GM12878 (cell line): ENCODE data around the gene PLSCR4. TPM values are rescaled to one million over a fixed set of nuclear protein-coding genes. Genes with fewer than 3 reads are reported as not detected.
A peak's percentile ranks its signal among the peaks of the same experiment; 100 is the strongest.

Experiments used
- ATAC-seq: fragments of 200-7000 bp; cut with Tn5 transposase; 3 replicates; pipeline ENCODE4 v1.9.1; 2020; ENCODE audit warnings: mild to moderate bottlenecking, moderate library complexity
- BruUV-seq: library from RNA; stranded (reverse); fragments of 400-500 nt; replicated peaks from 2 replicates; lab custom pipeline; 2021; lab: Mats Ljungman, UMichigan
- CTCF ChIA-PET: fragments of 300-600 bp; sonication (Branson Sonifier 250); formaldehyde crosslinking; extraction: SDS; loops from one replicate; lab custom pipeline; 2021; ENCODE audit warnings: inconsistent platforms; lab: Yijun Ruan, JAX
- POLR2A ChIA-PET: fragments of 350-600 bp; formaldehyde crosslinking; extraction: SDS; loops from one replicate; lab custom pipeline; 2021; ENCODE audit warnings: inconsistent platforms; lab: Charles Lee
- RAD21 ChIA-PET: fragments of 300-600 bp; sonication (Branson Sonifier 250); formaldehyde crosslinking; loops from one replicate; lab custom pipeline; 2023; ENCODE audit warnings: antibody characterized with exemption; ENCODE audit not compliant: unreplicated experiment; lab: Charles Lee
- SMC1A ChIA-PET: fragments of 300-600 bp; sonication (Branson Sonifier 250); formaldehyde crosslinking; loops from one replicate; lab custom pipeline; 2023; ENCODE audit not compliant: unreplicated experiment, uncharacterized antibody; lab: Charles Lee
- DNase-seq: peaks from one replicate; pipeline ENCODE4 v3.0.0-alpha.2; 2011; ENCODE audit warnings: low read depth, low spot score
- FAIRE-seq: peaks from 3 replicates; lab custom pipeline; 2011; peaks lifted over from hg19 to GRCh38; lab: Jason Lieb, UNC
- H2AFZ ChIP-seq: 2 replicates; pipeline ENCODE4 v1.6.0; 2011; ENCODE audit warnings: low read depth, low read length, control low read depth; ENCODE audit not compliant: control insufficient read depth
- H3K27ac ChIP-seq: 2 replicates; pipeline ENCODE4 v1.5.1; 2011; ENCODE audit warnings: control low read depth; ENCODE audit not compliant: control insufficient read depth, insufficient read depth
- H3K27me3 ChIP-seq, 2 experiments: replicated peaks in 1 of 2; 2 replicates each; pipeline versions ENCODE4 v1.6.0 to v1.6.1; 2011; ENCODE audit warnings: low read length in 1 of 2; ENCODE audit not compliant: control insufficient read depth in 2 of 2, insufficient read depth in 2 of 2
- H3K36me3 ChIP-seq, 2 experiments: 2 replicates each; pipeline ENCODE4 v1.5.1; 2011; ENCODE audit warnings: low read length in 1 of 2; ENCODE audit not compliant: control insufficient read depth in 2 of 2, insufficient read depth in 2 of 2
- H3K4me1 ChIP-seq: 2 replicates; pipeline ENCODE4 v1.6.1; 2011; ENCODE audit warnings: mild to moderate bottlenecking, low read length, moderate library complexity, mixed read lengths; ENCODE audit not compliant: control insufficient read depth, insufficient read depth
- H3K4me2 ChIP-seq: 2 replicates; pipeline ENCODE4 v1.6.0; 2011; ENCODE audit warnings: control low read depth; ENCODE audit not compliant: control insufficient read depth, insufficient read depth
- H3K4me3 ChIP-seq: fragments of 200-600 bp; sonication (generic); 2 replicates; pipeline ENCODE4 v1.5.1; 2016
- H3K79me2 ChIP-seq: 2 replicates; pipeline ENCODE4 v1.6.0; 2011; ENCODE audit warnings: low read length; ENCODE audit not compliant: control insufficient read depth, insufficient read depth
- H3K9ac ChIP-seq: 2 replicates; pipeline ENCODE4 v1.8.0; 2011; ENCODE audit warnings: low read length, control low read depth, mixed read lengths; ENCODE audit not compliant: control insufficient read depth, insufficient read depth
- H3K9me3 ChIP-seq: replicated peaks from 3 replicates; pipeline ENCODE4 v1.5.1; 2011; ENCODE audit warnings: mild to moderate bottlenecking, low read length; ENCODE audit not compliant: control insufficient read depth, insufficient read depth
- H4K20me1 ChIP-seq: 2 replicates; pipeline ENCODE4 v1.6.0; 2011; ENCODE audit not compliant: control insufficient read depth, insufficient read depth
- CHD4 ChIP-seq: fragments of 200-600 bp; sonication (generic); IDR thresholded peaks from 2 replicates; pipeline ENCODE4 v1.6.1; 2016; ENCODE audit warnings: mild to moderate bottlenecking
- CTCF ChIP-seq, 3 experiments: IDR thresholded peaks in 2 of 3; conservative IDR thresholded peaks in 1 of 3; 2 replicates each; pipeline ENCODE4 v1.5.1; 2011; ENCODE audit warnings: low read depth in 3 of 3, low read length in 3 of 3, mild to moderate bottlenecking in 3 of 3, control low read depth in 2 of 3, moderate library complexity in 2 of 3, inconsistent platforms in 1 of 3, mixed read lengths in 1 of 3; ENCODE audit not compliant: control insufficient read depth in 2 of 3, insufficient read depth in 1 of 3; ENCODE audit errors: extremely low read depth in 1 of 3
- JUNB ChIP-seq: IDR thresholded peaks from 2 replicates; pipeline ENCODE4 v1.6.1; 2016; ENCODE audit warnings: antibody characterized with exemption, mild to moderate bottlenecking
- LARP7 ChIP-seq: fragments of 450-650 bp; IDR thresholded peaks from 2 replicates; pipeline ENCODE4 v1.6.1; 2017; ENCODE audit warnings: mild to moderate bottlenecking
- POU2F2 ChIP-seq: IDR thresholded peaks from 3 replicates; pipeline ENCODE4 v1.6.1; 2011; ENCODE audit warnings: low read depth, mild to moderate bottlenecking, low read length, borderline replicate concordance
- RAD21 ChIP-seq: IDR thresholded peaks from 2 replicates; pipeline ENCODE4 v1.6.1; 2011; ENCODE audit warnings: mild to moderate bottlenecking, low read depth, low read length, moderate library complexity; ENCODE audit not compliant: insufficient read depth
- SMC3 ChIP-seq: IDR thresholded peaks from 2 replicates; pipeline ENCODE4 v1.6.1; 2011; ENCODE audit warnings: low read length, improper control_type of control experiment, borderline replicate concordance
- WGBS: methylation state at CpG from one replicate; pipeline ENCODE4 v1.1.6; 2016; ENCODE audit warnings: low lambda C conversion rate; ENCODE audit not compliant: insufficient replicate concordance, insufficient coverage; ENCODE audit errors: missing lambda C conversion rate; 5-methylcytosine and 5-hydroxymethylcytosine counted together
- in situ Hi-C: fragments of 300-500 bp; cut with MboI; formaldehyde crosslinking; loops from 9 replicates; pipeline ENCODE4 v1.14.3; 2018; ENCODE audit warnings: mixed read lengths
- intact Hi-C: fragments of 100-400 bp; cut with micrococcal nuclease; formaldehyde crosslinking; loops from one replicate; pipeline ENCODE4 v1.14.2; 2022; ENCODE audit not compliant: unreplicated experiment
- polyA plus RNA-seq, 11 experiments: library from polyadenylated mRNA; depleted of rRNA in 4 of 11; unstranded in 6 of 11; stranded (reverse) in 5 of 11; fragments of >200 nt; fragmentation: Nextera tagmentation in 4 of 11; fragmentation: Illumina TruSeq in 1 of 11; extraction: Ambion mirVana in 4 of 11; extraction: Trizol in 1 of 11; gene quantifications; 1 replicate in 1 of 11; 2 replicates in 10 of 11; pipeline versions ENCODE4 v1.2.1 to v1.2.3, GENCODE V29; 2011 to 2016; ENCODE audit warnings: inconsistent platforms in 2 of 11, missing spikeins in 2 of 11, low read depth in 1 of 11
- total RNA-seq, 4 experiments: library from RNA; depleted of rRNA in 3 of 4; stranded (reverse); fragments of >200 nt in 3 of 4; fragmentation: Illumina TruSeq in 1 of 4; extraction: Trizol in 1 of 4; gene quantifications; 2 replicates each; pipeline versions ENCODE4 v1.2.1 to v1.2.3, GENCODE V29; 2013 to 2021

Gene PLSCR4
- total and polyA plus RNA-seq, 10 of the 15 experiments (the other 5 are each of a cell fraction or from before 2014, with no cell fraction given), result 0.02 TPM; not detected in 9

GRCh38 chr3:146218880-146219866 lies 31.7 kb downstream of the PLSCR4 start:
- intact Hi-C loops (loop anchor here (1.0 to 5.0 kb wide), 3 partner anchors 108 to 421 kb away; no protein-coding TSS in a partner anchor), in situ Hi-C loops (loop anchor here (5.0 kb wide), 1 partner anchor 358 kb away; no protein-coding TSS in a partner anchor)
- H3K4me1 ChIP-seq, result no peaks in the 10 kb centered on the region
- RAD21 ChIA-PET, result interaction anchor here (1.4 kb wide), 1 partner anchor 358 kb away, joined by 5 read pairs; no protein-coding TSS in a partner anchor
- DNase-seq, result no peak
- no peaks in the 10 kb centered on the region for H3K36me3 ChIP-seq
- no peak overlapping the region for H3K27ac ChIP-seq
- no peak overlapping the region for H3K4me3 ChIP-seq
- H3K4me2 ChIP-seq, result no peak overlapping the region
- 44% methylated on average over 13 of the region's 13 CpGs for WGBS
- no TSS peak for BruUV-seq
- H3K79me2 ChIP-seq, result no peaks in the 10 kb centered on the region
- no peak overlapping the region for H2AFZ ChIP-seq
- POLR2A ChIA-PET, result no interaction called here
- CTCF ChIA-PET, result interaction anchor here (1.0 to 2.5 kb wide), 4 partner anchors 154 to 383 kb away, joined by 3 to 15 read pairs (median 5); no protein-coding TSS in a partner anchor
- ATAC-seq, result peak; percentile 44; the same call in 1 of the 3 replicates
- FAIRE-seq, result no peak
- no peaks in the 10 kb centered on the region for H3K9me3 ChIP-seq
- no peaks in the 10 kb centered on the region for H4K20me1 ChIP-seq
- TF ChIP-seq CTCF (IDR thresholded peaks at IDR 0.05 in 2 of 3, conservative IDR thresholded peaks at IDR 0.05 in 1 of 3; ENCODE audit: control insufficient read depth in 2 of 3, extremely low read depth in 1 of 3, insufficient read depth in 1 of 3, low read depth in 3 of 3, low read length in 3 of 3) (peak; percentile 47 to 51 (median 50); a peak in 5 of 6 replicates), CHD4 (no peak), SMC3 (peak; percentile 64; the same call in 1 of the 2 replicates), RAD21 (peak; percentile 53), POU2F2 (no peak), JUNB (peak; percentile 46), LARP7 (no peak)
- no peaks in the 10 kb centered on the region for H3K27me3 ChIP-seq
- no peak overlapping the region for H3K9ac ChIP-seq
- SMC1A ChIA-PET, result interaction anchor here (1.8 to 2.6 kb wide), 2 partner anchors 108 to 358 kb away, joined by 5 to 11 read pairs; no protein-coding TSS in a partner anchor
